ENCODE measurements around the gene NDUFV2.
"Not testable (repeated sequence)": the region's sequence is repeated elsewhere in the genome, so short reads cannot be mapped to it uniquely, and the experiment has no call there.

The NDUFV2 gene

DNA sequence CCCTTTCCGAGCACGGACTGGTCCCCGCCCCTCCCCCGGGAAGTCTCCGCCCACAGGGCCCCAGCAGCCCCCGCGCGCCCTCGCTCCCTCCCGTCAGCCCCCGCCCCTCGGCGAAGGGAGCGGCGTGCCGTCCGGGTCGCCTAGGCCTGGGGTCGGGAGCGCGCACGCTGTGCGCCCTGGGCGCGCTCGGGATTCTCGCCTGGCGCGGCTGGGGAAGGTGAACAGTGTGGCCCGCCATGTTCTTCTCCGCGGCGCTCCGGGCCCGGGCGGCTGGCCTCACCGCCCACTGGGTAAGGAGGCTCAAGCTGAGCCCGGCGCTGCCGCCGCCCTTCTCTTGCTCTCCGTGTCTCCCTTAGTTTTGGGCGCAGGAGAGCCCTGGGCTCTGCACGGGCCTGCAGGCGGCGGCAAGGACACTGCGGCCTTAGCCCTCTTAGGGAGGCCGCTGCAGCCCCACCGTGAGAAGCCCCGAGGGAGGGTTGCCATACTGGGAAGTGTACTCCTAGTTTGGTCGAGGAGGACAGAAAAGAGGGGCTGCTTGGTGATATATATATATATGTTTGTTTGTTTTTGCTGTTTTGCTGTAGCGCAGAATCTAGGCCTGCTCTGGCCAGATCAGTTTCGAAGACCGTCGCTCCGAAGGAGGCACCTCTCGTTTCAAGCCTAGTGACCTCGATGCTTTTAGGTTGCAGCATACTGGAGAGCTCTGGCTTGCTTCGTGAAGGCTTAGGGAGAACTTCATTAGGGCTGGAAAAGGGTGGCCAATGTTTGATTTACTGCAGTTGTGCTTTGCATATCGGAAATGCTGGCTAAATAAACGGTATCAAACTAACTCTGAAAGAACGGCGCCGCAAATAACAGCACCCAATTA is at the start of gene NDUFV2:
TSS of gene NDUFV2 (plus strand) at position 192 of the 868 bp plus-strand sequence. CDS start at position 237, 45 bp downstream.
- peak; percentile 99 for DNase-seq

DNA sequence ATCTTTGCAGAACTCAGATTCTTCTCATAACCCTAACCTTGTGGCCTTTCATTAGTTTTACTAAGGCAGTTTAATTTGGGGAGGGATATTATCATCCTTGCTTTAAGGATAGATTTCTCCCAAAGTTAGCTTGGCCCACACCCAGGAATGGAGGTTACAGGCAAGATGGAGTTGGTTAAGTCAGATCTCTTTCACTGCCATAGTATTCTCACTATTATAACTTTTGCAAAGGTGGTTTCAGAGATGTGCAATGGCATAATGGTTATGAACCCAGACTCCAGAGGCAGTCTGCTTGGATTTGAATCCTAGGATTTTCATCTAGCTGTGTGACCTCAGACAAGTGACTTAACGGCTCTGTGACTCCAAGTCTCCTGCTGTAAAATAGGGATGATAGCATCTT is 48.7 kb upstream of the NDUFV2 start:
- DNase-seq = no peak

DNA sequence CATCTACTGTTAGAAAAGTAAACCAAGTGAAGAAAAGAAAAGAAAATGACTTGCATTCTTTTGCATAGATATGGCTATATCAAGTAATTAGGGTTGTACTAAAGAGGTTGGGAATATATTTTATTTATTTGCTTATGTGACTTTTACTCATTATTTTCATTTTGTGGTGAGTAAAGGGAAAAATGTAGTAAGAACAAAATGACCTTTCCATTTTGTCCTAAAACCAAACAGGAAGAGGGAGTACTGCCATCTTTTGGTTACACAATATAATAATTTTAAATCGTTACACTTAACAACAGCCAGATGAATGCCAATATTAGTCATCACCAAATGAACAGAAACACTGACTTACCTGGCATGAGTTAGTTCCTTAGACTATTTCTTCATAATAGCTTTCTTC is 47.3 kb upstream of the NDUFV2 start:
- no peak for DNase-seq

DNA sequence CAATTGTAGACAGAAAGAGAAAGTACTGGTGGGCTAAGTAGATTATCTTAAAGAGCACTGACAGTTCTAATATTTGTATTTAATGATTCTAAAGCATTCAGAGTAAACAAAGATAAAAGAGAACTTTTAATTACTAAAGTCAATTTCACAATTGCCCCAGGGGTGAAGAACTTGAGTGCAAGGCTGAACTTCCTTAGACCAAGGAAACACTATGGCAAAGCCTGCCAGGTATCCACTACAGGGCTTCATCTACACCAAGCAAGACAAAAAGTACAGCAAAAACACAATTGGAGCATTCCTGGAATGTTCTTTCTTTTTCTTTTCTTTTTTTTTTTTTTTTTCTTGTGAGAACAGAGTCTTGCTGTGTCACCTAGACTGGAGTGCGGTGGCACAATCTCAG is 46.9 kb upstream of the NDUFV2 start:
- no peak for DNase-seq

DNA sequence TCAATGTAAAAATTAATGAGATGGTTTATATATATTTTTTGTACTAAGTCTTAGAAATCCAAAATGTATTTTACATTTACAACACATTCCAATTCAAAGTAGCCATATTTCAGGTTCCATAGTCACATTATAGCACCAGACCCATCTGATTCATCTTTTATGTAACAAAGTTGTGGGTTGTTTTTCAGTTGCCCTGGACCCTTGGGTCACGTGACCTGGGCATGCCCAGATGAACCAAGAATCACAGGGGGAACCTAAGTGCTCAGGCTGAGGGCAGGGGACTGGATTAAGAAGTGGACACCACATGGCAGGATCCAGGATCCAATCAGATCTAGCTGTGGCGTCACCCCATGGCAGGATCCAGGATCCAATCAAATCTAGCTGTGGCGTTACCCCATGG is 44.9 kb upstream of the NDUFV2 start:
- no peak for DNase-seq

GRCh38 chr18:9058406-9058805 is 44.1 kb upstream of the NDUFV2 start:
- DNase-seq = no peak

GRCh38 chr18:9062418-9062751 is 40.1 kb upstream of the NDUFV2 start:
- DNase-seq = no peak

DNA sequence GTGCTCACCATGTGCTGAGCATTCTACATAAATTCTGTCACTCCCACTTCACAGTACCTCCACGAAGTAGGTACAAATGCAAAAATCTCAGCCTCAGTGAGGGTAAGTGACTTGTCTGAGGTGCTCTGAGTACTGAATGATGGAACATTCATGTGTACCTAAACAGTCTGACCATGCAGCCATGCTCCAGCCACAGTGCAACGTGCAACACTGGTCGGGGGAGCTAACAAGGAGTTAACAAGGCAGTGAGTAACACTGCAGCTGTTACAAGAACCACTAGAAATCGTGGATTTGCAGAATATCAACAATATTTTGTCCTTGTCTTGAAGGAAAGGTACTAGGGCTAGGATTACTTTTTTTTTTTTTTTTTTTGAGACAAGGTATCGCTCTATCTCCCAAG is 36.6 kb upstream of the NDUFV2 start:
- no peak for DNase-seq

DNA sequence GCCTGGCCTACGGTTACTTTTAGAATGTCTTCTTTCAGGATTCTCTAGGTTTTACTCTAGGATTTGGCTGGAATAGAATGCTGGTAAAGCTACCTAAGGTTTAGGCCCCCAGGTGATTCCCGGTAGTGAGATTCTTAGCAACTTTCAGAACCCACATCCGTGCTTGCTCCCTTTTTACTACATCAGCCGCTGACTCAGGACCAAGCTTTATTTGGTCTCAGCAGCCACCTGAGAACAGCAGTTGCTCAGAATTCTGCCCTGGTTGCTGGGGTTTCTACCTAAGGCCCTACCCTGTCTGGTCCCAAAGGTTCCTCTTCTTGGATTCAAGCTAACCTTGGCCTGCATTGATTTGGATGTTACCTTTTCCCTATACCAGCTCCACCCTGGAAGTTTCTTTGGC is 36.1 kb upstream of the NDUFV2 start:
- no peak for DNase-seq

DNA sequence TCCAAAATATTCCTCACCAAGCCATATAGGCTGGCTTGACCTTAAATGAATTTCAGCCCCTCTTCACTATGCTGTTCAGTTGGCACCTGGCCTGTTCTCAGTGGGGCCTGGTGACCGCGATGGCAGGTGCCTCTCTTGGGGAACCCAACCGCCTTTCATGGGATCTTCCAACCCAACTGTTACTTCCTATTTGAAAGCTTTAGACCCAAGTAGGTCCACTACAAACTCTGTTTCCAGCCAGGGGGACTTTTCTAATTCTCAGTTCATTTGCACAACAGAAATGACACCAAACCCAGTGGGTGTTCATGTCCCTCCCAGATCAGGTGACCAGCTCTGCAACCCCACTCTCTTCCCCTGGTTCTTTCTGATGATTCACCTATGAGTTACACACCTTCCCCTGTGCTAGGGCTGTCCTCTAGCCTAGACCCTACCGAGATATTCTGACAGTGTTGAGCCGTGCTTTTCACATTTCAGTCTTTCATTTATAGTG is 35.6 kb upstream of the NDUFV2 start:
- DNase-seq = no peak

- no peak for DNase-seq
Measured at GRCh38 chr18:9067823-9068222, 34.7 kb upstream of the NDUFV2 start.

- no peak for DNase-seq
Measured at GRCh38 chr18:9068346-9068745, 34.2 kb upstream of the NDUFV2 start.

DNA sequence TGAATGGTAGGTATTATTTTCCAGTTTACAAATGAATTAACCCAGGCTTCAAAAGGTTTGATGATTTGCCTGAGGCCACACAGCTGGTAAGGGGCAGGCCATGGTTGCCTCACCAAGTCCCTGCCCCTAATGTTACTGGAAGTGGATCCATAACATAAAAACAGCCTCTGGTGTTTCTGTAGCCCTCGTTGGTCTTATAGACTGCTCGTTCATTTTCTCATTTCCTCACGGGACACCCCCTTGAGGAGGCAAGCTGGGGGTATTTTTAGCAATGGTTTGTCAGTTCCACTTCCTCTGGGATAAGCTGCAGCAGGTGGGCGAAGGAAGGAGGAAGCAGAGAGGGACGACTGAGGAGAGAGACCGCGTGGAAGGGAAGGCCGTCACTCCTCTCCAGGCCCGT is 32.9 kb upstream of the NDUFV2 start:
- no peak for DNase-seq

- no peak for DNase-seq
Measured at GRCh38 chr18:9070212-9070611, 32.3 kb upstream of the NDUFV2 start.

GRCh38 chr18:9079818-9080528 is 22.5 kb upstream of the NDUFV2 start:
- DNase-seq = no peak

GRCh38 chr18:9081940-9082339 is 20.6 kb upstream of the NDUFV2 start:
- peak; percentile 69 for DNase-seq

- peak; percentile 75 for DNase-seq
Measured at GRCh38 chr18:9082711-9083510, 19.6 kb upstream of the NDUFV2 start.

DNA sequence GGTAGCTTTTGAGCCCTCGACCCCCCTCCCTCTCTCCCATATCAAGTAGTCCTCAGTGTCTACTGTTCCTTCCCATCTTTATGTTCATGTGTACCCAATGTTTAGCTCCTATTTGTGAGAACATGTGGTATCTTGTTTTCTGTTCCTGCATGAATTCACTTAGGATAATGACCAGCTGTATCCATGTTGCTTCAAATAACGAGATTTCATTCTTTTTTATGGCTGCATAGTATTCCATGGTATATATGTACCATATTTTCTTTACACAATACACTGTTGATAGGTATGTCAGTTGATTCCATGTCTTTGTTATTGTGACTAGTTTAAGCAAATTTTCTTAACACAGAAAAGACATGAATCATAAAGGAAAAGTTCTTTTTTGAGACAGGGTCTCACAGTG is 16.5 kb upstream of the NDUFV2 start:
- DNase-seq = no peak

DNA sequence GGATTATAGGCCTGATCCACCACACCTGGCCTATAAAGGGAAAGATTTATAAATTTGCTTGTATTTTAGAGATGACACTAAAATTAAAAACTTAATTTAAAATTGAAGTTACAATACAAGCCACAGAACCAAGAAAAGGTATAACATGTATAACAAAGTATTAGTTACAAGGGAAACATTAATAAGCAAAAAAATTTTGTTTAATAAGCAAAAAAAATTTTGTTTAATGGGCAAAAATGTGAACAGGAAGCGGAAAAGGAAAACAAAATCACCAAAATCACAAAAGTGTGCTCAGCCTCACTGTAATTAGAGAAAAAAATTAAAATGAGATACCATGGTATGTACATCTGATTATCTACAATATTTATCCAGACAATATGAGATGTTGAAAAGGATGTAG is 15.9 kb upstream of the NDUFV2 start:
- DNase-seq = no peak

DNA sequence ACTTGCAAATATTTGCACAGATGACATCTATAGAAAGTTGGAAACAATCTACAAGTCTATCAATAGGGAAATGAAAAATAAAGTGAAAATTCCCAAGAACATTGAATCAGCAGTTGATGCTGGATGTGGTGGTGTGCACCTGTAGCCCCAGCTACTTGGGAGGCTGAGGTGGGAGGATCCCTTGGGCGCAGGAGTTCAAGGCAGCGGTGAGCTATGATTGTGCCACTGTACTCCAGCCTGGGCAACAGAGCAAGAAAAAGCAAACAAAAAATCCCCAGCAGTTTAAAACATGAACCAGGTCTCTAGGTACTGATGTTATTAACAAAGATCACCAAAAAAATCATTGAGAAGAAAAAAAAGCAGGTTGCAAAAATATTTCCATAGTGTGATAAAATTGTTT is 15.4 kb upstream of the NDUFV2 start:
- no peak for DNase-seq

GRCh38 chr18:9088252-9088651 is 14.2 kb upstream of the NDUFV2 start:
- no peak for DNase-seq

DNA sequence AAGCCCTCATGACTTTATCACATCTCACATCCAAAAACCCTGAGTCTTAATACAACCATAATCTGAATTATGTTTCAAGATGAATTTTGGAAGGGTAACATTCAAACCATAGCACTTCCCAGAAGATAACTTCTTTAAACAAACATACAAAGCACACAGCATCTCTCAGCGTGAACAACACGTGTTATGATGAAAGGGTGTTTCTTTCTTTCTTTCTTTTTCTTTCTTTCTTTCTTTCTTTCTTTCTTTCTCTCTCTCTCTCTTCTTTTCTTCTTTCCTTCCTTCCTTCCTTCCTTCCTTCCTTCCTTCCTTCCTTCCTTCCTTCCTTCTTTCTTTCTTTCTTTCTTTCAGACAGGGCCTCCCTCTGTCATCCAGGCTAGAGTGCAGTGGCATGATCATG is 13.8 kb upstream of the NDUFV2 start:
- not testable (repeated sequence) for DNase-seq

DNA sequence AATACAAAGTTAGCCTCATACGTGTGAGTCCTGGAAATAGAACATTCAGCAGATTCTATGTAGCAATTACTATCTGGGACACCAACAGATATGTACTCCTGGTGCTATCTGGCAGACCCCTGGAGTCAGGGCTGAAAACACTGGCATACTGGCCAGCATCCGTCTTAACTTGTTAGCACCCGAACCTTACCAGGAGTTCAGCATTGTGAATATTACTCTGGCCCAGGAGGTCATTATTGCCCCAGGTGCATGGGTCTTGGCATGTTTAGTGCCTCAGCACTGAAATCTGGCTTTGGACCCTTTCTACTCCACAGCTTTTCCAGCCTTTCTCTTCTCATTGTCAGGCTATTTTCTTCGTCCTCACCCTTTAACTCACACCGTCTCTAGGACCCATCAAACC is 11.9 kb upstream of the NDUFV2 start:
- DNase-seq = no peak

All from activated effector memory CD4-positive, alpha-beta T cell treated with anti-CD3 and anti-CD28 coated beads, Interleukin-2, amount 50 U/mL, for 16 hours (primary cell).